Activated CD4-positive, alpha-beta memory T cell treated with anti-CD3 and anti-CD28 coated beads, Interleukin-2, amount 10 ng/mL, durations not matched to agents 7 days and 5 days (primary cell): Measurements from ENCODE around the gene CST7. TPM values are rescaled to one million over a fixed set of nuclear protein-coding genes. Genes with fewer than 3 reads are reported as not detected.
A peak's percentile ranks its signal among the peaks of the same experiment; 100 is the strongest.
"Not testable (repeated sequence)": the region's sequence is repeated elsewhere in the genome, so short reads cannot be mapped to it uniquely, and the experiment has no call there.

Experiments
- CTCF ChIA-PET: fragments of 350-600 bp; sonication (Branson Sonifier 250); formaldehyde crosslinking; loops from one replicate; lab custom pipeline; 2021; ENCODE audit warnings: antibody characterized with exemption, inconsistent platforms; lab: Charles Lee
- POLR2A ChIA-PET: fragments of 350-600 bp; sonication (Branson Sonifier 250); formaldehyde crosslinking; loops from one replicate; lab custom pipeline; 2021; ENCODE audit warnings: antibody characterized with exemption; lab: Charles Lee
- DNase-seq: peaks from one replicate; pipeline ENCODE4 v3.0.0-alpha.2; 2020
- H3K27ac Mint-ChIP-seq: one replicate; pipeline ENCODE4 v1.8.0; 2021; ENCODE audit warnings: mild to moderate bottlenecking, mixed read lengths
- H3K27me3 Mint-ChIP-seq: one replicate; pipeline ENCODE4 v1.8.0; 2021; ENCODE audit warnings: mixed read lengths
- H3K36me3 Mint-ChIP-seq: one replicate; pipeline ENCODE4 v1.8.0; 2021; ENCODE audit warnings: low read depth, mixed read lengths
- H3K4me1 Mint-ChIP-seq: one replicate; pipeline ENCODE4 v1.8.0; 2021; ENCODE audit warnings: mixed read lengths
- H3K4me3 Mint-ChIP-seq: one replicate; pipeline ENCODE4 v1.8.0; 2021; ENCODE audit warnings: mild to moderate bottlenecking, mixed read lengths
- H3K9me3 Mint-ChIP-seq: one replicate; pipeline ENCODE4 v1.8.0; 2021; ENCODE audit warnings: mixed read lengths
- total RNA-seq, 2 experiments: library from RNA; stranded (reverse); gene quantifications; one replicate each; pipeline ENCODE4 v1.2.3, GENCODE V29; 2021

Gene CST7
- total RNA-seq, 2 experiments from 2014 or later, result 178 to 182 TPM

- H3K36me3 Mint-ChIP-seq, result peaks cover 7% of the 10 kb centered on the region
- no peaks in the 10 kb centered on the region for H3K9me3 Mint-ChIP-seq
- no peak for DNase-seq
- H3K4me3 Mint-ChIP-seq, result no peak overlapping the region
- H3K27me3 Mint-ChIP-seq, result peaks cover 16% of the 10 kb centered on the region
- POLR2A ChIA-PET, result no interaction called here
- CTCF ChIA-PET, result interaction anchor here (1.1 to 4.0 kb wide), 3 partner anchors 66 to 182 kb away, joined by 6 to 33 read pairs (median 14); no protein-coding TSS in a partner anchor
- peaks cover 24% of the 10 kb centered on the region for H3K4me1 Mint-ChIP-seq
- H3K27ac Mint-ChIP-seq, result no peak overlapping the region
Measured at GRCh38 chr20:24996449-24997377, 47.6 kb downstream of the CST7 start.

- no peaks in the 10 kb centered on the region for H3K9me3 Mint-ChIP-seq
- H3K4me3 Mint-ChIP-seq, result no peak overlapping the region
- peaks cover 16% of the 10 kb centered on the region for H3K27me3 Mint-ChIP-seq
- H3K36me3 Mint-ChIP-seq, result peaks cover 12% of the 10 kb centered on the region
- POLR2A ChIA-PET, result no interaction called here
- H3K27ac Mint-ChIP-seq, result no peak overlapping the region
- no peak for DNase-seq
- peaks cover 18% of the 10 kb centered on the region for H3K4me1 Mint-ChIP-seq
- CTCF ChIA-PET, result interaction anchor here (0.6 to 1.6 kb wide), 2 partner anchors 64 to 67 kb away, joined by 3 read pairs; no protein-coding TSS in a partner anchor
Measured at GRCh38 chr20:24998121-24998520, 49.1 kb downstream of the CST7 start.

- Mint-ChIP-seq H3K9me3 (no peaks in the 10 kb centered on the region), H3K4me3 (no peak overlapping the region), H3K36me3 (peaks cover 12% of the 10 kb centered on the region), H3K4me1 (peaks cover 12% of the 10 kb centered on the region), H3K27me3 (peaks cover 16% of the 10 kb centered on the region), H3K27ac (no peak overlapping the region)
- CTCF ChIA-PET, result interaction anchor here (1.2 to 1.6 kb wide), 2 partner anchors 64 to 66 kb away, joined by 3 to 4 read pairs; no protein-coding TSS in a partner anchor
- no peak for DNase-seq
- POLR2A ChIA-PET, result no interaction called here
Measured at GRCh38 chr20:24998631-24999445, 49.8 kb downstream of the CST7 start.

GRCh38 chr20:24999568-24999967 is 50.5 kb downstream of the CST7 start:
- Mint-ChIP-seq H3K4me1 (peaks cover 6% of the 10 kb centered on the region), H3K4me3 (no peak overlapping the region), H3K36me3 (peaks cover 12% of the 10 kb centered on the region), H3K9me3 (no peaks in the 10 kb centered on the region), H3K27me3 (peaks cover 16% of the 10 kb centered on the region), H3K27ac (no peak overlapping the region)
- no peak for DNase-seq
- ChIA-PET CTCF (interaction anchor here (1.2 to 1.6 kb wide), 2 partner anchors 63 to 65 kb away, joined by 3 to 4 read pairs; no protein-coding TSS in a partner anchor), POLR2A (no interaction called here)

GRCh38 chr20:25000268-25000801 is 51.3 kb downstream of the CST7 start:
- H3K9me3 Mint-ChIP-seq, result no peaks in the 10 kb centered on the region

GRCh38 chr20:25001323-25001722 is 52.3 kb downstream of the CST7 start:
- POLR2A ChIA-PET, H3K4me3 Mint-ChIP-seq: not testable (repeated sequence)

More at GRCh38 chr20:25000268-25000801, 51.3 kb downstream of the CST7 start:
- Mint-ChIP-seq H3K4me1 (no peaks in the 10 kb centered on the region), H3K4me3 (no peak overlapping the region), H3K27me3 (peaks cover 16% of the 10 kb centered on the region), H3K27ac (no peak overlapping the region), H3K36me3 (peaks cover 12% of the 10 kb centered on the region)
- DNase-seq, result no peak
- CTCF ChIA-PET, result interaction anchor here (1.2 kb wide), 1 partner anchor 65 kb away, joined by 4 read pairs; no protein-coding TSS in a partner anchor
- POLR2A ChIA-PET, result no interaction called here

GRCh38 chr20:25003002-25003401 is 53.9 kb downstream of the CST7 start:
- CTCF ChIA-PET, result no interaction called here
- Mint-ChIP-seq H3K4me1 (no peaks in the 10 kb centered on the region), H3K4me3 (no peak overlapping the region), H3K9me3 (no peaks in the 10 kb centered on the region), H3K27me3 (peaks cover 7% of the 10 kb centered on the region), H3K36me3 (peaks cover 22% of the 10 kb centered on the region), H3K27ac (no peak overlapping the region)
- no peak for DNase-seq
- POLR2A ChIA-PET, result no interaction called here

More at GRCh38 chr20:25001323-25001722, 52.3 kb downstream of the CST7 start:
- H3K27ac Mint-ChIP-seq, H3K9me3 Mint-ChIP-seq, H3K4me1 Mint-ChIP-seq, DNase-seq, CTCF ChIA-PET: not testable (repeated sequence)
- Mint-ChIP-seq H3K27me3 (peaks cover 12% of the 10 kb centered on the region), H3K36me3 (peaks cover 16% of the 10 kb centered on the region)

GRCh38 chr20:25005220-25005619 is 56.2 kb downstream of the CST7 start:
- Mint-ChIP-seq H3K9me3 (no peaks in the 10 kb centered on the region), H3K4me1 (no peaks in the 10 kb centered on the region), H3K27ac (no peak overlapping the region), H3K4me3 (no peak overlapping the region), H3K27me3 (no peaks in the 10 kb centered on the region), H3K36me3 (peaks cover 30% of the 10 kb centered on the region)
- DNase-seq, result no peak
- POLR2A ChIA-PET, result no interaction called here
- CTCF ChIA-PET, result interaction anchor here (0.5 kb wide), 1 partner anchor 399 kb away, joined by 3 read pairs; no protein-coding TSS in a partner anchor

- ChIA-PET CTCF (interaction anchor here (1.8 kb wide), 1 partner anchor 58 kb away, joined by 5 read pairs; no protein-coding TSS in a partner anchor), POLR2A (no interaction called here)
- DNase-seq, result peak; percentile 9
- Mint-ChIP-seq H3K4me3 (no peak overlapping the region), H3K36me3 (peaks cover 33% of the 10 kb centered on the region), H3K27me3 (no peaks in the 10 kb centered on the region), H3K27ac (no peak overlapping the region), H3K4me1 (no peaks in the 10 kb centered on the region), H3K9me3 (no peaks in the 10 kb centered on the region)
Measured at GRCh38 chr20:25005661-25006060, 56.6 kb downstream of the CST7 start.

GRCh38 chr20:25006431-25007167 is 57.5 kb downstream of the CST7 start:
- no peak overlapping the region for H3K27ac Mint-ChIP-seq
- no peak overlapping the region for H3K4me3 Mint-ChIP-seq
- ChIA-PET POLR2A (no interaction called here), CTCF (interaction anchor here (1.8 kb wide), 1 partner anchor 57 kb away, joined by 5 read pairs; no protein-coding TSS in a partner anchor)
- no peaks in the 10 kb centered on the region for H3K27me3 Mint-ChIP-seq
- no peaks in the 10 kb centered on the region for H3K9me3 Mint-ChIP-seq
- DNase-seq, result peak; percentile 11
- peaks cover 32% of the 10 kb centered on the region for H3K36me3 Mint-ChIP-seq
- H3K4me1 Mint-ChIP-seq, result no peaks in the 10 kb centered on the region

GRCh38 chr20:25007491-25008305 is 58.6 kb downstream of the CST7 start:
- CTCF ChIA-PET, result interaction anchor here (0.6 to 1.8 kb wide), 2 partner anchors 56 to 643 kb away, joined by 3 to 5 read pairs; no protein-coding TSS in a partner anchor
- H3K27me3 Mint-ChIP-seq, result no peaks in the 10 kb centered on the region
- no peaks in the 10 kb centered on the region for H3K9me3 Mint-ChIP-seq
- H3K27ac Mint-ChIP-seq, result no peak overlapping the region
- DNase-seq, result peak; percentile 9
- POLR2A ChIA-PET, result no interaction called here
- no peak overlapping the region for H3K4me3 Mint-ChIP-seq
- no peaks in the 10 kb centered on the region for H3K4me1 Mint-ChIP-seq
- peaks cover 24% of the 10 kb centered on the region for H3K36me3 Mint-ChIP-seq
